Thoracic aorta (tissue), 2 donors: ENCODE measurements around the gene KAZN. TPM values are rescaled to one million over a fixed set of nuclear protein-coding genes. Genes with fewer than 3 reads are reported as not detected.

ENCODE experiments used
- ATAC-seq: fragments of 150-250 bp; one replicate; pipeline ENCODE4 v1.8.0; 2017; ENCODE audit warnings: low read depth; ENCODE audit not compliant: insufficient number of reproducible peaks, low FRiP score
- DNase-seq: peaks from one replicate; pipeline ENCODE4 v3.0.0-alpha.2; 2020; ENCODE audit warnings: low spot score
- H3K27ac ChIP-seq, 2 donors: fragments of 200-600 bp; sonication (generic); 1 replicate in 1 of 2; 2 replicates in 1 of 2; pipeline ENCODE4 v1.5.1; 2016; ENCODE audit warnings: mild to moderate bottlenecking in 2 of 2, moderate library complexity in 2 of 2
- H3K27me3 ChIP-seq: fragments of 200-600 bp; sonication (generic); replicated peaks from 2 replicates; pipeline ENCODE4 v1.6.0; 2016; ENCODE audit warnings: mild to moderate bottlenecking; ENCODE audit not compliant: insufficient read depth
- H3K36me3 ChIP-seq: fragments of 200-600 bp; sonication (generic); one replicate; pipeline ENCODE4 v1.5.1; 2016
- H3K4me1 ChIP-seq, 2 donors: fragments of 200-600 bp; sonication (generic); 1 replicate in 1 of 2; 2 replicates in 1 of 2; pipeline versions ENCODE4 v1.5.1 to v1.6.0; 2016; ENCODE audit warnings: low read depth in 2 of 2, mild to moderate bottlenecking in 1 of 2; ENCODE audit not compliant: control insufficient read depth in 1 of 2
- H3K4me3 ChIP-seq: fragments of 200-600 bp; sonication (generic); 2 replicates; pipeline ENCODE4 v1.5.1; 2016; ENCODE audit warnings: mild to moderate bottlenecking
- H3K9me3 ChIP-seq: fragments of 200-600 bp; sonication (generic); 2 replicates; pipeline ENCODE4 v1.5.1; 2016
- total RNA-seq, 2 donors: library from RNA; depleted of rRNA; stranded (reverse); fragments of >200 nt; gene quantifications; one replicate each; pipeline versions ENCODE4 v1.1.0 to v1.2.3, GENCODE V29; 2016
- TF ChIP-seq, protein P1 (sequence below): fragments of 200-600 bp; sonication (generic); IDR thresholded peaks from one replicate; pipeline ENCODE4 v1.5.1; 2019; ENCODE audit warnings: antibody characterized with exemption

Gene KAZN
- total RNA-seq, 2 donors from 2014 or later, result 17.4 to 30.3 TPM

- no peak for ATAC-seq
- Histone ChIP-seq H3K4me1 (no peaks in the 10 kb centered on the region), H3K27ac (no peak overlapping the region), H3K9me3 (no peaks in the 10 kb centered on the region), H3K27me3 (no peaks in the 10 kb centered on the region), H3K4me3 (no peak overlapping the region), H3K36me3 (no peaks in the 10 kb centered on the region)
- no peak for DNase-seq
- TF ChIP-seq, protein P1, sequence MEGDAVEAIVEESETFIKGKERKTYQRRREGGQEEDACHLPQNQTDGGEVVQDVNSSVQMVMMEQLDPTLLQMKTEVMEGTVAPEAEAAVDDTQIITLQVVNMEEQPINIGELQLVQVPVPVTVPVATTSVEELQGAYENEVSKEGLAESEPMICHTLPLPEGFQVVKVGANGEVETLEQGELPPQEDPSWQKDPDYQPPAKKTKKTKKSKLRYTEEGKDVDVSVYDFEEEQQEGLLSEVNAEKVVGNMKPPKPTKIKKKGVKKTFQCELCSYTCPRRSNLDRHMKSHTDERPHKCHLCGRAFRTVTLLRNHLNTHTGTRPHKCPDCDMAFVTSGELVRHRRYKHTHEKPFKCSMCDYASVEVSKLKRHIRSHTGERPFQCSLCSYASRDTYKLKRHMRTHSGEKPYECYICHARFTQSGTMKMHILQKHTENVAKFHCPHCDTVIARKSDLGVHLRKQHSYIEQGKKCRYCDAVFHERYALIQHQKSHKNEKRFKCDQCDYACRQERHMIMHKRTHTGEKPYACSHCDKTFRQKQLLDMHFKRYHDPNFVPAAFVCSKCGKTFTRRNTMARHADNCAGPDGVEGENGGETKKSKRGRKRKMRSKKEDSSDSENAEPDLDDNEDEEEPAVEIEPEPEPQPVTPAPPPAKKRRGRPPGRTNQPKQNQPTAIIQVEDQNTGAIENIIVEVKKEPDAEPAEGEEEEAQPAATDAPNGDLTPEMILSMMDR, result no peak
These were observed 186.6 kb downstream of the KAZN start for GRCh38 chr1:14784790-14785773.

DNA sequence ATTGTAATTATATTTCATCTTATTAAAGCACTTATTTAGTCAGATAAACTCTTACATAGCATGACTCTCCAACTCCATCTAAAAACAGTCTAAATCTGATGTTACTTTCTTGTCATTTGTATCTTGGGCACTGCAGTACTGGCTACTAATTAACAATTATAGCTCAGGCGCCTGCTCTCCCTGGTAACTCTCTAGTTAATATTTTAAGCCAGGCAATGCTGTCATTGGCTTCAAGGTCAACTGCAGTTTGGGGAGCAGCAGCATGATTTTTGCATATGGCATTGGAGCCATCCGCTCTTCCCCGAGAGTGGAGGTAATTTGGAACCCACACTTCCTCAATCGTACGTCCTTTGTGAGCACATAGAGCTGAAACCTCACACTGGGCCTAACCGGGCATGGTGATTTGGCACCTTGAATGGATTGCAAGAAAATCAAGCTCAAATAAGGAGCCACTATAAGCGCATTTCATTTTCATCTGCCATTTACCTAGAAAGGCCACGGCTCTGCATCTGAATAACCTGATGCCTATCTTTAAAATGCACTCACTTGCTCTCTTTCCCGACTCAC, 187.7 kb downstream of the KAZN start:
- ATAC-seq, result no peak
- H3K27ac ChIP-seq, result no peak overlapping the region
- H3K36me3 ChIP-seq, result no peaks in the 10 kb centered on the region

DNA sequence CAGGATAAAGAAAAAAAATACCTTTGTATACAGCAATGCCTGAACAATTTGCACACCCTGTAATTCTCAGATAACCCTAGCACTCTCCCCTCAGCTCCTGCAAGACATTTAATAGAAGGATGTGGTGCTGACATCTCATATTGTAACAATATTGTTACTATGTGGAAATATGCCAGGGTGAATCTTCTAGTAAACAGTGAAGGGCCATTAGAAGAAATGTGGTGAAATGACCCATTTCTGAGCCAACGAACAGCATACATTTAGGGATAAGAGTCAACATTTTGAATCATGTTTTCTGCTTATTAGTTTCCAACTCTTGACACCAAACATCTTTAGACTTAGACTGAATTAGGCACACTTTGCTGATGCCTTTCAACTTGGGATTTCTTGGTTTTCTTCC, 188.2 kb downstream of the KAZN start:
- no peaks in the 10 kb centered on the region for H3K27me3 ChIP-seq
- ATAC-seq, result no peak
- H3K4me3 ChIP-seq, result no peak overlapping the region
- no peaks in the 10 kb centered on the region for H3K36me3 ChIP-seq
- no peaks in the 10 kb centered on the region for H3K9me3 ChIP-seq
- H3K4me1 ChIP-seq, result no peaks in the 10 kb centered on the region
- no peak overlapping the region for H3K27ac ChIP-seq
- DNase-seq, result no peak
- TF ChIP-seq, protein P1, result no peak

More for the DNA sequence above, 187.7 kb downstream of the KAZN start:
- Histone ChIP-seq H3K4me1 (no peaks in the 10 kb centered on the region), H3K4me3 (no peak overlapping the region), H3K27me3 (no peaks in the 10 kb centered on the region), H3K9me3 (no peaks in the 10 kb centered on the region)
- no peak for DNase-seq
- TF ChIP-seq, protein P1, result no peak

DNA sequence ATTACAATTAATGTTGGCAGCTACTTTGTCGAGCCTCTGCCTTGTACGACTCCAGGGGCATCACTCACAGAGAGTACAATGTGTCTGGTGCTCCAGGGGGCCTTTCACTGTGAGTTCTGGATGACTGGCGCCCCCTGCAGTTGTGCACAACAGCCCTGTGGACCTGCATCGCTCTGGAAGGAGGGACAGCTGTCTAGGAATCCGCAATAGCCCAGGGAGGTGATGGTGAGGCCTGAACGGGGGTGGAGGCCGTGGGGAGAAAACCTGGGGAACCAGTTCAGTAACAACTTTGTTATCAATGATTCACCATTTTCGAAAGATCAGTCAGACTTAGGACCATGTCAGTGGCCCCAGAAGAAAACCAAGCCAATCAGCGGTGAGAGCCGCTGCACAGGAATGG, 189.1 kb downstream of the KAZN start:
- ATAC-seq (no peak), DNase-seq (no peak)
- H3K27me3 ChIP-seq, result no peaks in the 10 kb centered on the region

GRCh38 chr1:14788080-14788479, 189.6 kb downstream of the KAZN start:
- DNase-seq, result no peak
- H3K4me3 ChIP-seq, result no peak overlapping the region
- H3K27ac ChIP-seq, result no peak overlapping the region
- TF ChIP-seq, protein P1, result no peak
- H3K4me1 ChIP-seq, result no peaks in the 10 kb centered on the region
- no peaks in the 10 kb centered on the region for H3K36me3 ChIP-seq
- no peak for ATAC-seq
- H3K27me3 ChIP-seq, result no peaks in the 10 kb centered on the region
- no peaks in the 10 kb centered on the region for H3K9me3 ChIP-seq

More for the DNA sequence above, 189.1 kb downstream of the KAZN start:
- H3K9me3 ChIP-seq, result no peaks in the 10 kb centered on the region
- TF ChIP-seq, protein P1, result no peak
- no peaks in the 10 kb centered on the region for H3K4me1 ChIP-seq
- no peak overlapping the region for H3K27ac ChIP-seq
- no peak overlapping the region for H3K4me3 ChIP-seq
- no peaks in the 10 kb centered on the region for H3K36me3 ChIP-seq
